Heart left ventricle (tissue), 13 donors: ENCODE data around the gene MYL6B.

Experiments
- CTCF ChIP-seq, 12 donors: fragments of 200-600 bp; sonication (generic) in 4 of 12; IDR thresholded peaks; one replicate each; pipeline versions ENCODE4 v1.5.0 to v1.8.0; 2018 to 2022; ENCODE audit warnings: antibody characterized with exemption in 12 of 12, mild to moderate bottlenecking in 5 of 12
- POLR2A ChIP-seq, 2 donors: fragments of 450-650 bp; IDR thresholded peaks; one replicate each; pipeline ENCODE4 v1.6.1; 2017; ENCODE audit warnings: antibody characterized with exemption in 2 of 2, mild to moderate bottlenecking in 2 of 2, moderate library complexity in 2 of 2
- donor health status: ischemic (EF 13 %, LVEDD 7.1; RV severe dilation, severe dysfunction).
- donor health status: DM: no; HTN: yes; CAD: no.
- donor health status: DM: no; HTN: no; CAD: no.
- donor health status: ischemic (EF 25% LVEDD 6.9; RV normal size, moderate dysfunction).
- donor health status: ischemic (EF 25% LVEDD 5.7; RV mildly dilated, moderate dysfunction).
- donor health status: ischemic (EF 35%, LVEDD 5.7; RV mildly dilated, moderate dysfunction).
- donor health status: nonischemic (EF 11% LVEDD 7.7; RV severe dilation, severe dysfunction).
- donor health status: DM: yes; HTN: yes; CAD: no.
- donor health status: PGD.
- donor health status: ischemic (EF 29% LVEDD 5.4; RV normal size, mild dysfunction).
- donor health status: nonischemic (EF 23%, LVEDD 6.1; RV moderate dilation, normal function).

GRCh38 chr12:56163533-56164344, 11.4 kb downstream of the MYL6B start:
- TF ChIP-seq CTCF (IDR thresholded peaks at IDR 0.05): no peak
- no peak for TF ChIP-seq POLR2A (IDR thresholded peaks at IDR 0.05)
